Epithelial cell of prostate (primary cell): ENCODE measurements around the gene ARHGEF25.
"Not testable (repeated sequence)": the region's sequence is repeated elsewhere in the genome, so short reads cannot be mapped to it uniquely, and the experiment has no call there.

Experiments
- DNase-seq: peaks from one replicate; pipeline ENCODE4 v3.0.0-alpha.2; 2011; ENCODE audit warnings: low read depth, low spot score
- H3K27ac ChIP-seq: fragments of 450-650 bp; 2 replicates; pipeline ENCODE4 v1.5.1; 2017; ENCODE audit warnings: mild to moderate bottlenecking

The ARHGEF25 gene

DNA sequence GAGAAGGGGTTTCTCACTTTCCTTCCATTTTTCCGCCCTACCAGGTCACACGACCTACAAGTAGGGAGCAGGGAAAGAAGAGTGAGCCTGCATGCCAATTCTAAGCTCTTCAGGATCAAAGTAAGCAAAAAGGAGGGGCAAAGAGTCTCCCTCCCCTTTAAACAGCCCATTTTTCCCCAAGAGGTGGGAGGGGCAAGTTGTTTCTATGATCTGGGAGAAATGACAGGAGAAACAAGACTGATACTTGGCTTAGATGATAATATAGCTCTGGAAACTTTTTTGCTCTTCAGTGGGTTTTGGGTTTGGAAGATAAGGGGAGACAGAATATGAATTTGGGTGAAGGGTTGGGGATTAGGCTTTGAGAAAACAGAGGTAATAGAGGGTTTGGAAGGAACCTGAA is 4.8 kb upstream of the ARHGEF25 start:
- no peak for DNase-seq
- no peak overlapping the region for H3K27ac ChIP-seq

DNA sequence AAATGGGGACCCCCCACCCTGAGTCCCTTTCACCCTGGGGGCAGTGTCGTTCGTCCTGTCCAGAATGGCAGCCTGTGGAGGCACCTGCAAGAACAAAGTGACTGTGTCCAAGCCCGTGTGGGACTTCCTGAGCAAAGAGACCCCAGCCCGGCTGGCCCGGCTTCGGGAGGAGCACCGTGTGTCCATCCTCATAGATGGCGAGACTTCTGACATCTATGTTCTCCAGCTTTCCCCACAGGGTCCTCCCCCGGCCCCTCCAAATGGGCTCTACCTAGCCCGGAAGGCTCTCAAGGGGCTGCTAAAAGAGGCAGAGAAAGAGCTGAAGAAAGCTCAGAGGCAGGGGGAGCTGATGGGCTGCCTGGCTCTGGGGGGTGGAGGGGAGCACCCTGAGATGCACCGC is 4.4 kb upstream of the ARHGEF25 start:
- no peak for DNase-seq
- no peak overlapping the region for H3K27ac ChIP-seq

DNA sequence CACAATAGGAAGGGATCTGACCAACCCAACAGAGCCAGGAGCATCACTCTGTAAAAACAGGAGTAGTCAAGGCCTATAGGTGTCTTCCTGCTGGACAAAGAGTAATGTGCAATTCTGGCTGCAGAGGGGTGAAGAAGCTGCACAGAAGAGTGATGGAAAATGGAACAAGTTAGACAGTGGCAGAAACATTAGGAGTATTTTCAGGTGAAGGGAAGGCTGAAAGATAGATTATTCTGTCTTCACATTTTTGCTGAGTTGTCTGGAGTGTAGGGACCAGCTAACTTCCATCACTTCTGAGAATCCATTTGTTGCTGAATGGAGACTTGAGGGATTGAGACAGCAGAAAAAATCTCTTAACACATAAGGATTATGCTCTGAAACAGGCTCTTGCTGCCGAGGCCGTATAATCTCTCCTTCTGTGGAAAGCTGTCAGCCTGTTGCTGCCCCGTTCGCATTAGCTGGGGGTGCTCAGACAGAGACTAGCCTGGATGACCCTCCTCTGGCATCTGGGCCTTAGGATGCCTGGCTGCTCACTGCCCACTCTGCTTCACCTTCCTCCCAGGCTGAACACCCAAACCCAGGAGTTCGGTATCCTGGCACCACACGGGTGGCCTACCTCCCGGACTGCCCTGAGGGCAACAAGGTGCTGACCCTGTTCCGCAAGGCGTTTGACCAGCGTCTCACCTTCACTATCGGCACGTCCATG is 3.1 kb upstream of the ARHGEF25 start:
- no peak for DNase-seq
- no peak overlapping the region for H3K27ac ChIP-seq

DNA sequence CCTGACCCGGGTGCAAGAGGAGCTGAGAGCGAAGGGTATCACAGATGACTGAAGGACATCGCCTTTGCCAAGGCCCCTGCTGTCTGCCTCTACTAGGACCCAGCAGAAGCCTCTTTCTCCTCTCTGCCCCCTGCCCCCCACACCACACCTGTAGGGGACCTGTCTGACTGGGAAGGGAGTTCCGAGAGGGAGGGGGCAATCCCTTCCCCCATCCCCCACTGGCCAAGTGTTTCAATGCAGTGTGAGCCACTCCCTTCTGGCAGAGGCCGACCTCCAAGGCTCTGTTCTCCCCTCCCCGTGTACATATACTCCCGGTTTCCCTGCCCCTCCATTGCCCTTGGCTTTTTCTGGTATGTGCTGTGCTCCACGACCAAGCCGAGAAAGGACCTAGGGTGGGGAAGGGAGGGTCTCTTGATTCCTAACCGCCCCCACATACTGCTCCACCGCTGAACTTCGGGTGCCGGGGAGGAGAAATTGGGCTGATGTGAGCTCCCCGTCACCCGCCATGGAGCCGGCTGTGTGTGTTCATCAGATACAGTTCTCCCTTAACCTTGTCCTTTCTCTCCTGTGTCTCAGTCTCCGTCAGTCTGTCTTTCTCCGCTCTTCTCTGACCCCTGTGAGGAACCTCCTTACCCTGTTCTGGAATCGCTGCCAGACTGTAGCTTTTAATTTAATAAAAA is 2.0 kb upstream of the ARHGEF25 start:
- DNase-seq, result no peak
- no peak overlapping the region for H3K27ac ChIP-seq

DNA sequence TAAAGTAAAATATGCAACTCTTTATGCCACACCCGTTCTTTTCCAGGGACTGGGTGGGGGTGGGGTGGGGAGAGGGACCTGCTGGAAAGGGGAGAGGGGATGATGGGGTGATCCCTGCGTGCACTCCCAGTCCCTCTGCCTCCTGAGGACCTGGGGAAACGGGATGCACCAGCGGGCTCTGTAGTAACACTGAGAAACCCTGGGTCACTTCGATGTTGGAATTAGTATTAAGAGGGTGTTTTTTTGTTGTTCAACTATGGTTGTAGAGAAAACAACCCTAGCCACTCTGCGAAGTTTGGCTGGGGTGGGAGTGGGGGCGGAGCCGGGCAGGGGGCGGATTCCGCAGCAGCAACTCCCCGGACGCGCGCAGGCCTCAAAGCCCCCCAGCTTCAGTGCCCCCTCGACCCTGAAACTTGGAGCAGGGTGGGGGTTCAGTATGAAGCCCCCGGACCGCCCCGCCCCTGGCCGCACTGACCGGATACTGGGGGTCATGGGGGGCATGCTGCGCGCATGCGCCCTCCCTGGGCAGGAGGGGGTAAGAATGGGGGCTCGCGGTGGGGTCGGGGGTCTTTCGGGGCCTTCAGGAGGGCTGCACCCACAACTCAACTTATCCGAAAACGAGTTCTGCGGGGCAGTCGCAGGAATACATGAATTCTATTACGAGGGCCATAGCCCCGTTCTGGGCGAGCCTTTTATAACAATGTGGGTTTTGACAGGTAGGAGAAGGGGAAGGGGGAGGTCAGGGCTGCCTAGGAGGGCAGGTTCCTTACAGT is 1.3 kb upstream of the ARHGEF25 start:
- no peak overlapping the region for H3K27ac ChIP-seq
- DNase-seq, result no peak

DNA sequence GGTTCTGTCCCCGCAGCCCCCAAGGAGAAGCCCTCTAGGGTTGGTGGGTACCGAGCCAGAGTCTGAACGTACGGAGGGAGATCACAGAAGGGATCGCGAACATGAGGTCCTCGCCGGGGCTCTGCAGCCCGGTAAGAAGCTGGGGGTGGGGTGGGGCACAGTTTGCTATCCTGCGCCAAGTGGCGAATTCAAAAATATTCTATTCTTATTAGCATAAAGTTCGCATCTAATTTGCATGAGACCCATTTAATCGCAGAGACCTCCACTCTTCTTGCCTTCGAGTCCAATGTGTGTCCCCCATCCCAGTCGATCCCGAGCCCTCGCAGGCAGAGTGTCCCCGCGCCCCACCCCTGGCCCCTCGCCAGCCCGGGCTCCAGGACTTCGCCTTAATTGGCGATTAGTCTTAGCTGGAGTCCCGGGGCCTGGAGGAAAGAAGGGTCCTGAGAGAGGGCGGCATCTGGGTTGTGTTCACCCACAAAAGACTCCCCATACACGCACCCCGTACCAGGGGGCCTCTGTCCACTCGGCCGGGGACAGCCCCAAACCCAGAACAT is 604 bp upstream of the ARHGEF25 start:
- no peak for DNase-seq
- no peak overlapping the region for H3K27ac ChIP-seq

DNA sequence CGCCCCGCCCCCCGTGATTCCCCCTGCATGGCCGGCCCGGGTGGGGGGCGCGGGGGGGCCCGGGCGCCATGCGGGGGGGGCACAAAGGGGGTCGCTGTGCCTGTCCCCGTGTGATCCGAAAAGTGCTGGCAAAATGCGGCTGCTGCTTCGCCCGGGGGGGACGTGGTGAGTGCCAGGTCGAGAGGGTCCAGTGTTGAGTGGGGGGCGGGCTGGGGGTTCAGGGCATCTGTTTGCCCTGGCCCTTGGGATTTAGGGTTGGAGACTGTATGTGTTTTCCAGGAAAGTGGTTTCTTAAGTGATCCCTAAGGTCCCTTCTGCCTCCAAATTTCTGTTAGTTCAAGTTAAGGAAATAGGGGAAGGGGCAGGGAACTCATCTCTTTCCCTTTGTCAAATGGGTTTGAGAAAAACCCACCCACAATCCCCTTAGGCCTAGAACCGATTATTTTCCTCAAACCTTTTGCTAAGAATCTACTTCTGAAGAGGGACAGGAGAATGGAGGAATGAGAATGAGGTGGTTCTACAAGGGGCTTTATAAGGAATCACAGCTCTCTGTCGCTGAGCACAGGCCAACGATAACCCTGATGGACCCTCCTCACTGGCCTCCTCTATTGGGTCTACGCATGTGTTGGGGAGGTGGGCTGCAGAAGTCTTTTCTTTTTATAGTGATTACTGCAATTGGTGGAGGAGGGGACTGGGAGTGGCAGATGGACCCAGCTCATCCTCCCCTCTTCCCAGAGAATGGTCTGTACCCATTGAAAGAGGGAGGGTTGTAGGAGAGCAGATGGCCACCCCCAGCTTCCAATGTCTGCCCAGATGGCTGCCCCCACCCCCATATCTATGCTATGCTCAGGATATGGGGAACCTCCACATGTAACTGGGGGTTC is 834 bp downstream of the ARHGEF25 start:
- no peak overlapping the region for H3K27ac ChIP-seq
- DNase-seq, result no peak

DNA sequence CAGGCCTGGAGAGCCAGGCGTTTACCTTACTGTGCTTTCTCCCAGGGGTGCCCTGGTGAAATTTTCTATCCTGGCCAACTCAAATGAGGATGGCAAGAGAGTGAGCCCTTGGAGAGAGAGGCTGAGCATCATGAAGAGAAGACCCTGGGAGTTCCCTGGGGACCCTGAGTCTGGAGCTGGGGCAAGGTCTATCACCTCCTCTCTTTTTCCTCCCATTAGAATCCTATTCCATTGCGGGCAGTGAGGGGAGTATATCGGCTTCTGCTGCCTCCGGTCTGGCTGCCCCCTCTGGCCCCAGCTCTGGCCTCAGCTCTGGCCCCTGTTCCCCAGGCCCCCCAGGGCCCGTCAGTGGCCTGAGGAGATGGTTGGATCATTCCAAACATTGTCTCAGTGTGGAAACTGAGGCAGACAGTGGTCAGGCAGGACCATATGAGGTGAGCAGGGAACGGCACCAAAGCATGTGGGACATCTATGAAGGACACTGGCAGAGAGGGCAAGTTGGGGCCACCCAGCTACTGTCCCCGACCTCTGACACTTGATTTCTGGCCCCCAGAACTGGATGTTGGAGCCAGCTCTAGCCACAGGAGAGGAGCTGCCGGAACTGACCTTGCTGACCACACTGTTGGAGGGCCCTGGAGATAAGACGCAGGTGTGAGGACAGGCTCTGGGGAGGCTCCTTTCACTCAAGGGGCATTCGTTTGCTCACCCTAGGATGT is 1.6 kb downstream of the ARHGEF25 start:
- no peak overlapping the region for H3K27ac ChIP-seq
- DNase-seq, result no peak

DNA sequence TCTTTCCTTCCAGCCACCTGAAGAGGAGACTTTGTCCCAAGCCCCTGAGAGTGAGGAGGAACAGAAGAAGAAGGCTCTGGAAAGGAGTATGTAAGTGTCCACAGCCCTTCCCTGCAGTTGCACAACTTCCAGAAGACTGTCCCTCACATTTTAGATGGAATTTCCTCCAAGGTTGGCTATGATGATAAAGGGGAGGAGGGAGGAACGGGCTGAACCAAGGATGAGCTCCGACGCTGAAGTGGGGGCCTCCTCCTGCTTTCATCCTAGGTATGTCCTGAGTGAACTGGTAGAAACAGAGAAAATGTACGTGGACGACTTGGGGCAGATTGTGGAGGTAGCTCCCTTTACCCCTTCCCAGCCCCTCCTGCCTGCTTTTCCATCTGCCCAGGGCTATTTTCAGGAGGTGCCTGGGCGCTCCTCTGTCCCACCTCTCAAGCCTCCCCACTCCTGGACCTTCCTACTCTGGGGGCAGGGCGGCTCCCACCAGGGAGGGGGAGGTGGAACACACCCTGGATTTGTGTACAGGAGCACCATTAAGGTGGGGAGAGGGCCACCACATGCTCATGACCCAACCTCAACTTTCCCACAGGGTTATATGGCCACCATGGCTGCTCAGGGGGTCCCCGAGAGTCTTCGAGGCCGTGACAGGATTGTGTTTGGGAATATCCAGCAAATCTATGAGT is 2.3 kb downstream of the ARHGEF25 start:
- H3K27ac ChIP-seq, result no peak overlapping the region
- no peak for DNase-seq

DNA sequence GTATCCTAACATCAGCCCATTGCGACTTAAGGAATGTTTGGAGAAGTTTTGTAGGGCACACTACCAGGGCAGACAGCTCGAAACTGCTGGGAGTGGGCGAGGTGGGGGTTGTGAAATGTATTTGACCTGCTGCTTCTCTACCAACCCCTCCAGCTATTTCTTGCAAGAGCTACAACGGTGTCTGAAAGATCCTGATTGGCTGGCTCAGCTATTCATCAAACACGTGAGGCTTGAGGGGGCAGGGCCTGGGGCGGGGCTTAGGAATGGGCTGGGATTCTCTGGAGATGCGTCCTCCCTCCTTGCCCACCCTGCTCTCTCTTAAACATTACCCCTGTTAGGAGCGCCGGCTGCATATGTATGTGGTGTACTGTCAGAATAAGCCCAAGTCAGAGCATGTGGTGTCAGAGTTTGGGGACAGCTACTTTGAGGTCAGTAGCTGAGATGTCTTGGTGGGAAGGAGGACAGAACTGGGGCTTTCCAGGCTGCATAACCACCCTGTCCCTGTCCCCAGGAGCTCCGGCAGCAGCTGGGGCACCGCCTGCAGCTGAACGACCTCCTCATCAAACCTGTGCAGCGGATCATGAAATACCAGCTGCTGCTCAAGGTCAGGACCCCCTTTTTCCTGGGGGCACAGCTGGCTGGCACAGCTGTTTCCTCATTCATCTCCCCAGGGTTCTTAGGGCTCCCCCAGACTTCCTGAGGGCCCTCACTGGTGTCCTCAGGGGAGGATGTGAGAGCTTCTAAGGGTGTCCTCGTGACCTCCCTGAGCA is 3.1 kb downstream of the ARHGEF25 start:
- no peak overlapping the region for H3K27ac ChIP-seq
- no peak for DNase-seq

DNA sequence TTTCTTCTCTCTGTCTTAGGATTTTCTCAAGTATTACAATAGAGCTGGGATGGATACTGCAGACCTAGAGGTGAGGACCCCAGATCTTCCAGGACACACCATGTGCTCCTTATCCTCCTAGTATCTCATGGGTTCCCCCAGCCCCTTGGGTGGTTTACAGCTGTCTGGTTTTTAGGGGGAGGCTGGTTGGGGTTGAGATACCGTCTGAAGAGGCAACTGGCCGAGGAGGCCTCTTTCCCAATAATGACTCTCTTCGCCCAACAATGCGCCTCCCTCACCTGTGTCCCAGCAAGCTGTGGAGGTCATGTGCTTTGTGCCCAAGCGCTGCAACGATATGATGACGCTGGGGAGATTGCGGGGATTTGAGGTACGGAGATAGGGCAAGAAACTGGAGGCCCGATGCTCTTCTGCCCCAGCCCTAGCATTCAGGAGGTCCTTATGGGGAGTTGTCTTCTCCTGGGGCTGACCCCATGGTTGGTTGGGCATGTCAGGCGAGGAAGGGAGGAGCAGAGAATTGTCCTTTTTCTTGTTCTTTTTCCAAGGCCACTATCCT is 3.8 kb downstream of the ARHGEF25 start:
- no peak for DNase-seq
- H3K27ac ChIP-seq, result no peak overlapping the region

DNA sequence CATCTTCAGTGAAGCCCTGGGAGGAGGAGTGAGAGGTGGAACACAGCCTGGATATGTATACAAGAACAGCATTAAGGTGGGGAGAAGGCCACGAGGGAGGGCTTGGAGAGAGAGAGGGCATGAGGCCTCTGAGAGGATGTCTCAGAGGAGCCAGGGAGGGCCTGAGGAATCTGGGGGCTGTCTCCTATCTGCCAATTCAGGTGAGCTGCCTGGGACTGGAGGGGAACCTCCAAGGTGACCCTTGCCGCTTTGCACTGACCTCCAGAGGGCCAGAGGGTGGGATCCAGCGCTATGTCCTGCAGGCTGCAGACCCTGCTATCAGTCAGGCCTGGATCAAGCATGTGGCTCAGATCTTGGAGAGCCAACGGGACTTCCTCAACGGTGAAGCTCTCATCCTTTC is 4.4 kb downstream of the ARHGEF25 start:
- no peak for DNase-seq
- H3K27ac ChIP-seq, result no peak overlapping the region

DNA sequence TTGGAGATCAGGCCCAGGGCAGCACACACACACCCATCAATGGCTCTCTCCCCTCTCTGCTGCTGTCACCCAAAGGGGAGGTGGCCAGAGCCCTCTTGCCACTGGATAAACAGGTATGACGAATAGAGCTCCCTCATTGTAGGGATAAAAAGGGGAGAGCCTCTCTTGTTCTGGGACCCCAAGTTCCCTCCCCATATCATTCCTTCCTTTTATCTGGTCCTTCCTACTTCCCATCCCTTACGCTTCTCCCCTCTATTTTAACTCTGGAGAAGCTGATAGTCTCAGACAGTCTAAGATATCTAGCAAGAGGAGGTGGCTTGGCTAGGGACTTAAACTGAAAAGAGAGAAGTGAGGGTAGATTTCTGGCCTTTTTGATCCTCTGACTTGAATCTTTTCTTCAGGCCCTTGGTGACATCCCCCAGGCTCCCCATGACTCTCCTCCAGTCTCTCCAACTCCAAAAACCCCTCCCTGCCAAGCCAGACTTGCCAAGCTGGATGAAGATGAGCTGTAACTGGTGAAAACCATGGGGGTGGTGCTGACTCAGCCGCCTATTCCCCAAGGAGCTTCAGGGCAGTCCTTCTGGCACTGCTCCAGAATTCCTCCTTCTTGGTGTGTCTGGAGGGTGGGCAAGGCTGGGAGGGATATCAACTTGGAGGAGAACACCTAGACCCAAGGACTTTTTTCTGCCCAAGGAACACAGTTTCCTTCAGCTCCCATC is 5.3 kb downstream of the ARHGEF25 start:
- H3K27ac ChIP-seq, result no peak overlapping the region
- no peak for DNase-seq

DNA sequence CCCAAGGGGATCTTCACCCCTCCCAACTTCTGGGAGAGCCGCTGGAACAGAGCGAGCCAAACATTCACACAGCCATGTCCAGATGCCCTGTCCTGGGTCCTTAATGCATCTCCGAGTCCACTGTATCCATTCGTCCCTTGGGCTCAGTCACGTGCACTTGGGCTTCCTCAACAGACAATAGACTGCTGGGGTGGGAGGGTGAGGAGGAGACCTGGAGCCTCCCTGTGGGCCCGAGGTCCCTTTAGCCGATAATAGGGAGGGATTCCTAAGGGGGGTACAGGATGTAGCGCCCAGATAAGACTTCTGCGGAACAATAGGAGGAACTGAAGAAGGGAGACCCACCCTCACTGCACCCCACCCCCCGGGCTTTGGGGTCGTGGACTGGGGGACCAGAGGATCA is 6.7 kb downstream of the ARHGEF25 start:
- DNase-seq, result no peak
- H3K27ac ChIP-seq, result no peak overlapping the region

DNA sequence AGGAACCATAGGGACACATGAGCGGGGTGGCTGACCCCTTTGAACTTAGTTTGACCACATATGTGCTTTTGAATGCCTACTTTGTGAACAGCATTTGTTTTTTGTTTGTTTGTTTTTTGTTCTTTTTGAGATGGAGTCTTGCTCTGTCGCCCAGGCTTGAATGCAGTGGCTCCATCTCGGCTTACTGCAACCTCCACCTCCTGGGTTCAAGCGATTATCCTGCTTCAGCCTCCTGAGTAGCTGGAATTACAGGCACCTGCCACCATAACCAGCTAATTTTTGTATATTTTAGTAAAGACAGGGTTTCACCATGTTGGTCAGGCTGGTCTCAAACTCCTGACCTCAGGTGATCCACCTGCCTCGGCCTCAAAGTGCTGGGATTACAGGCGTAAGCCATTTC is 7.2 kb downstream of the ARHGEF25 start:
- not testable (repeated sequence) for H3K27ac ChIP-seq, DNase-seq

DNA sequence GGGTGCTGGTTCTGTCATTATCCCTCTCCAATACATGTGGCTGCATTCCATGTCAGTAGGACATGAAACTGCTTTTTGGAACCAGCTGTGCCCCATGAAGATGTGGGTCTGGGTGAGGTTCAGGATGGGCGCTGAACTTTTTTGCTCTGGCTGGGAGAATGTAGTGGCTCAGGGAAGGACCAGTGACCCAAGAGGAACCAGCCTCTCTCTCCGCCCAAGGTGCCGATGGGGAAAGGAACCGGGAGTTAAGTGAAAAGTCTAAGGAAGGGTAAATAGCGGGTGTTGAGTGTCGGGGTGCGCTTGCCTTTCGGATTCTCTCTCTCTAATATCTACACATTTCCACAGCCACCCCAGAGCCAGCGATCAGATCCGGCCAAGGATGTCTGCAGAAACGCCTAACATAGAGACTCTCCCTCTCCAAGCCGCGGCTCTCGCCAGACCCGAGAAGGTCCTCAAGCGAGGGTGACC is 7.8 kb downstream of the ARHGEF25 start:
- DNase-seq, result no peak
- no peak overlapping the region for H3K27ac ChIP-seq
